Stimulated activated CD8-positive, alpha-beta memory T cell treated with anti-CD3 and anti-CD28 coated beads, Interleukin-4, amount 100 ng/mL, for 48 hours (primary cell): ENCODE measurements around the gene SLC39A8.

Source experiments
- DNase-seq: peaks from one replicate; pipeline ENCODE4 v3.0.0-alpha.2; 2020

Gene SLC39A8

DNA sequence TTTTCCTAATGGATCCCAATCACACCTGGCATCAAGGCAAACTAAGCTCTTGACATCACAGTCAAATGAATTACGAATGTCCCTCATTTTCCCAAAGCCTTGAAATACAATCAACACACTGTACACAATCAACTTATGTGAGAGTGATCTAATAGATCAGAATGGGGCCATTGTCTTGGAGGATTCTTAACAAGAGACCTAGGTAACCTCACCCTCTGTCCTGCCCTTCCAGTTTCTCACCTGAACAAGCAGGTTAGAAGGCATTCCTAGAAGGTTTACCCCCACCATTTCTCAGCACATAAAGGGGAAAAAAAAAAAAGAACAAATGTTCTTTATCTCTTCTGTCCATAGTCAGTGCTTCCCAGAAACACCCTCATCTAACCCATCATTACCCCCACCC lies 6.3 kb downstream of the SLC39A8 start:
- DNase-seq: no peak

DNA sequence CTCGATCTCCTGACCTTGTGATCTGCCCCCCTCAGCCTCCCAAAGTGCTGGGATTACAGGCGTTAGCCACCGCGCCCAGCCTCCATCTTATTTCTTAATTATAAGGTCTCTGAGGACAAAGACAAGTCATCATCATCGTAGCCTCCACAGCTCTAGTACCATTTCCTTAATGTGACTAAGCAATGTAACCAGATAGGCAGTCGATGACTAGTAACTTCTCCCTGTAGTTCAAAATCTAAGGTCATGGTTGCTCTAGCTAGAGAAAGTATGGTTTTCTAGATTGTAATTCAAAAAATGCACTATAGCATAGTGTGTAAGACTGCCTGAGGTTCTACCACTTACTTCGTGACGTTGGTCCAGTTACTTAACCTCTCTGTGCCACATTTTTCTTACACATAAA lies 6.9 kb downstream of the SLC39A8 start:
- DNase-seq: no peak

GRCh38 chr4:102335616-102336015 lies 9.7 kb downstream of the SLC39A8 start:
- no peak for DNase-seq

GRCh38 chr4:102334624-102335023 lies 10.7 kb downstream of the SLC39A8 start:
- DNase-seq: no peak

DNA sequence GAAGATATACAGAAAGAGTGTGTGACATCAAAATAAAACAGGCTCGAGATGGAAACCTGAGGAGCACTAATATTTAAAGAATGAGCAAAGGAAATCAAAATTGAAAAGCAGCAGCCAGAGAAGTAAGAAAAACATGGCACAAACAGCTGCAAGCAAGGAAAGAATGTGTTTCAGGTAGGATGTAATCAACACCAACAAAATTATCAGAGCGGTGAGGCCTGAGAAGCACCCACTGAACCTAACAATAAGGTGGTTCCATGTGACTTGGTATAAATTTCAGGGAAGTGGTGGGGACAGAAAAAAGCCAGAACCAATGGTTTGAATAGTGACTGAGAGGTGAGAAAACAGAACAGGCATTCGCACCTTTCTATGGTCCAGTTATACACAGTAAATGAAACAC lies 11.5 kb downstream of the SLC39A8 start:
- no peak for DNase-seq

GRCh38 chr4:102328045-102328444 lies 17.2 kb downstream of the SLC39A8 start:
- DNase-seq: no peak

GRCh38 chr4:102326951-102327350 lies 18.3 kb downstream of the SLC39A8 start:
- no peak for DNase-seq

GRCh38 chr4:102324730-102325129 lies 20.6 kb downstream of the SLC39A8 start:
- no peak for DNase-seq

GRCh38 chr4:102322736-102323135 lies 22.5 kb downstream of the SLC39A8 start:
- no peak for DNase-seq

DNA sequence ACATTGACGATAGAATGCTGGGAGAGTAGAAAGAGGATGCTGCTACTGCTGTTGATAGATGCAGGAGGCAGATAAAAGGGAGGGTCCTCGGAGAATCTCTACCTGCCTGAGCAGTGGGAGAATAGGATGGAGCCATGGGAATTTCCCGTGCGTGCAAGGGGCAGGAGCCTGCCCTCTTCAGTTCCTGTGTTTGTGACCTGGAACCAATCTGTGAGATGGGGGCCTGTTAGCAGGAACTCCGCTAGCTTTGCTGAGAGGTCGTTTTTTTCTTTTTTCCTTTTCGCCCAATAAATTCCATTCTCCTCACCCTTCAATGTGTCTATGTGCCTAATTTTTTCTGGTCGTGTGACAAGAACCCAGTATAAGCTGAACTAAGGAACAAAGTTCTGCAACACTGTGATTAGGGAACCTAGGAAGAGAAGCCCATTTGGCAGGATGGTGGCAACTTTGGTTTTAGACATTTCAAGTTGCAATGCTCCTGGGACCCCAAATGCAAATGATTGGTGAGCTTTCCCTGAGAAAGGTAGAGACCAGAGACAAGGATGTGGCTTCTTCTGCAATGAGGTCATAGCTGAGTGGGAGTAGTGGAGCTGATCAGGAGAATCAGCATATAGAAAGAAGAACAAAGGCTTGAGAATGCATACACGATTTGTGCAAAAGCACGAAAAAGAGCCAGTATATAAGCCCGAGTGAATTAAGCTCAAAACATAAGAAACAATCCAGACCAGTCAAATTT lies 23.9 kb downstream of the SLC39A8 start:
- no peak for DNase-seq

DNA sequence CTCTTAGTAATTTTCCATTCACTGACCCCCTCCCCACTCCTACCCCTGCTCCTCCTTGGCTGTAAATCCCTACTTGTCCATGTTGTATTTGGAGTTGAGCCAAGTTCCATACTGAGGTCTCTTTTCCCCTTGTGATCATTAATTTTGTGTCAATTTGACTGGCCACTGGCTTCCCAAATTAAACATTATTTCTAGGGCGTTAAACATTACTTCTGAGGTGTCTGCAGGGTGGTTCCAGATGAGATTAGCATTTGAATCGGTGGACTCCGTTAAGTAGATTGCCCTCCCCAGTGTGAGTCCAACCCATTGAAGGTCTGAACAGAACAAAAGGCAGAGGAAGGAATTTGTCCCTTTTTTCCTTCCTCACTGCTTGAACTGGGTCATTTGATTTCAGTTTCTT lies 25.7 kb downstream of the SLC39A8 start:
- DNase-seq: no peak

DNA sequence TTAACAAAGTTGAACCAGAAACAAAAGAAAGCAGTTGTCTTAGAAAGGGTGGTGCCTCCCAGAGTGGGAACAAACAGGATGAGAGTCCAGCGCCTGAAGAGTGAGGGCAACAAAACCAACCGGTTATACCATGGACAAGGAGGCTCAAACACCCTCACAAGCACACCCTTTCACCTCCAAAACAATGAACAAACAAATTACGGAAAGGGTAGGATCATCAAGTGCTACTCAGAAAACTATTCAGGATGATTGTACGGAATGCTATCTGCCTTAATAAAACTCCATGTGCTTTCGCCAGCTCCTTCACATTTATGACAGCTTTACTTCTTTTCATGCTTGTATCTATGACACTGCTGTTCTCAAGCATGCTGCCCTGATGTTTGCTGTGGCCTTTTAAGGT lies 26.8 kb downstream of the SLC39A8 start:
- no peak for DNase-seq

GRCh38 chr4:102318105-102318504 lies 27.2 kb downstream of the SLC39A8 start:
- DNase-seq: no peak

GRCh38 chr4:102317459-102317858 lies 27.8 kb downstream of the SLC39A8 start:
- no peak for DNase-seq

DNA sequence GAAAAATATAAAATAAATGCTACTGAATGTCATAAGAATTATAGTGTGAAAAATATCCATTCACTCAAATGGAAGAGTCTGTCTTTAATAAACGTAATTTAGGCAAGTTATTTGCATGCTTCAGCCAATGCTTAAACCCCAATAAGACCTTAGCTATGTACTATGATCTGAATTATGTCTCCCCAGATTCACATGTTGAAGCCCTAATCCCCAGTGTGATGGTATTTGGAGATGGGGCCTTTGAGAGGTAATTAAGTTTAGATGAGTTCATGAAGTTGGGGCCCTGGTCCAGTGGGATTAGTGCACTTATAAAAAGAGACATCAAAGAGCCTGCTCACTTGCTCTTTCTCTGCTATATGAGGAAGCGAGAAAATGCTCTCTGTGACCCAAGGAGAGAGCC lies 28.7 kb downstream of the SLC39A8 start:
- DNase-seq: no peak

DNA sequence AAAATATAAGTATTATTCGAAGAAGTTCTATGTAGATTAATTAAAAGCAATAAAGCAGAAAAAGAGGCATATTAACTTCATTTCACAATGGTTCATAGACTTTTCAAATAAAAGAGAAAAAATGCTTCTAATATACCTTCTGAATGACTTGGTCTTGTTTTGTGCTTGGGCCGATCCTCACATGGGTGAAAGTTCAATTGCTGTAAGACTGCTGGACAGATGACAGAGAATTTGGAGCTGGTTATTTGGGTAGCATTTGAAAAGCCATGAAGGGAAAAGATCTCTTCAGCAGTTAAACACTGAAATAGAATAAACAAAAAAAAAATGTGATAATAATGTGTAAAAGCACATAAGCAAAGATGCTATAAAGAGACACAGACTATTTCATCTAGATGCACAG lies 29.8 kb downstream of the SLC39A8 start:
- DNase-seq: no peak

GRCh38 chr4:102312417-102312816 lies 32.9 kb downstream of the SLC39A8 start:
- no peak for DNase-seq

- DNase-seq: no peak
These were observed 33.4 kb downstream of the SLC39A8 start for GRCh38 chr4:102311912-102312311.

- no peak for DNase-seq
These were observed 33.9 kb downstream of the SLC39A8 start for GRCh38 chr4:102311407-102311806.

GRCh38 chr4:102308032-102308799 lies 37.1 kb downstream of the SLC39A8 start:
- no peak for DNase-seq

DNA sequence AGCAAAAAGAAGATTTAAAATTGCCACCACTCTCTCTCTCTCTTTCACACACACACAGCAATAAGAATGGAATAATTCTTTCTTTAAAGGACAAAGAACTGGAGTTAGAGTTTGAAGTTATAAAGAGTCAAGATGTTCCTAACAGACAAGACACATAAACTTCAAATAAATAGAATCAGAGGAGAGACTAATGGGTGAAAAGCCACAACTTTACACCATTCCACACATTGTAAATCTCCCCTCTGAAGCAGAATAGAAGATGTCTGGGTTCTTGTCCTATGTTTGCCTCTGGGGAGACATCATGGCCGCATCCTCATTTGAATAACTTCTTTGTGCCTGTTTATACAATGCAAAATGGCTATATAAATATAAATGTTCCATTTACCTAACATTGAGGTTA lies 39.6 kb downstream of the SLC39A8 start:
- no peak for DNase-seq

- no peak for DNase-seq
These were observed 42.5 kb downstream of the SLC39A8 start for GRCh38 chr4:102302762-102303161.

DNA sequence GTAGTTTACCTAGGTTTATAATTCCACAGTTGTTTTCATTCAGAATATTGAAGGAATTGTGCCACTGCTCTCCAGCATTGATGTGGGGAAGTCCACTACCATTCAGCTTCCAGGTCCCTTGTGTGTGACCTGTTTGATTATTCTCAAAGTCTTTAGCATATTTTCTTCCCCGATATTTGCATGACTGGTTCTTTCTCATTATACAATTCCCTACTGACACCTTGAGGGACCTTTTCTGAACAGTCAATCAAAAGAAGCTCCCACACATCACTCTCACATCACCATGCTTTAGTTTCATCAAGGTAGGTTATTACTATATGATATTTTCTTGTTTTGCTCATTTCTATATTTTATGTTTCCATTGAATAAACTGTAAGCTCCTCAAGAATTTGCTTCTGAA lies 44.1 kb downstream of the SLC39A8 start:
- no peak for DNase-seq

GRCh38 chr4:102299354-102300107 lies 45.8 kb downstream of the SLC39A8 start:
- no peak for DNase-seq
